Endothelial cell of umbilical vein (primary cell): Measurements from ENCODE around the gene ZNF618. TPM values are rescaled to one million over a fixed set of nuclear protein-coding genes. Genes with fewer than 3 reads are reported as not detected.

ENCODE experiments used
- BruUV-seq: library from RNA; stranded (reverse); fragments of 400-500 nt; replicated peaks from 2 replicates; lab custom pipeline; 2021; lab: Mats Ljungman, UMichigan
- CTCF ChIA-PET: fragments of 300-600, 350-600 bp; sonication (Branson Sonifier 250); formaldehyde crosslinking; loops from one replicate; lab custom pipeline; 2021; ENCODE audit warnings: antibody characterized with exemption, inconsistent platforms; lab: Charles Lee
- POLR2A ChIA-PET: fragments of 300-600, 350-600 bp; sonication (Branson Sonifier 250); formaldehyde crosslinking; loops from one replicate; lab custom pipeline; 2021; ENCODE audit warnings: antibody characterized with exemption, inconsistent platforms; lab: Charles Lee
- DNase-seq: peaks from one replicate; pipeline ENCODE4 v3.0.0-alpha.2; 2011; ENCODE audit warnings: low read depth, low spot score
- FAIRE-seq: peaks from 2 replicates; lab custom pipeline; 2011; peaks lifted over from hg19 to GRCh38; lab: Jason Lieb, UNC
- H2AFZ ChIP-seq: 2 replicates; pipeline ENCODE4 v1.6.0; 2012; ENCODE audit warnings: low read depth, low read length, control low read depth, inconsistent platforms
- H3K27ac ChIP-seq: 2 replicates; pipeline ENCODE4 v1.5.1; 2011; ENCODE audit warnings: low read depth, mild to moderate bottlenecking, control low read depth, low read length, moderate library complexity; ENCODE audit not compliant: insufficient read depth
- H3K27me3 ChIP-seq, 2 experiments: 2 replicates each; pipeline versions ENCODE4 v1.6.0 to v1.6.1; 2011; ENCODE audit warnings: low read length in 2 of 2, mixed read lengths in 1 of 2; ENCODE audit not compliant: control insufficient read depth in 2 of 2, insufficient read depth in 2 of 2
- H3K36me3 ChIP-seq, 2 experiments: 2 replicates in 1 of 2; 3 replicates in 1 of 2; pipeline ENCODE4 v1.5.1; 2011; ENCODE audit warnings: low read length in 2 of 2, mild to moderate bottlenecking in 1 of 2, moderate library complexity in 1 of 2; ENCODE audit not compliant: control insufficient read depth in 2 of 2, insufficient read depth in 2 of 2; ENCODE audit errors: extremely low read depth in 1 of 2
- H3K4me1 ChIP-seq: 3 replicates; pipeline ENCODE4 v1.5.1; 2011; ENCODE audit warnings: mild to moderate bottlenecking, low read length; ENCODE audit not compliant: control insufficient read depth, insufficient read depth; ENCODE audit errors: extremely low read depth
- H3K4me2 ChIP-seq: 2 replicates; pipeline ENCODE4 v1.6.1; 2011; ENCODE audit warnings: low read length, control low read depth, mixed read lengths; ENCODE audit not compliant: insufficient read depth
- H3K4me3 ChIP-seq, 3 experiments: fragments of 200-600 bp in 1 of 3; sonication (generic), shearing (Covaris generic) in 1 of 3; replicated peaks in 1 of 3; 2 replicates each; pipeline ENCODE4 v1.5.1; 2011 to 2016; ENCODE audit warnings: control low read depth in 3 of 3, low read length in 3 of 3, mild to moderate bottlenecking in 2 of 3, inconsistent platforms in 1 of 3, low read depth in 1 of 3, moderate library complexity in 1 of 3; ENCODE audit not compliant: insufficient read depth in 1 of 3
- H3K79me2 ChIP-seq: 2 replicates; pipeline ENCODE4 v1.6.0; 2012; ENCODE audit warnings: low read length, inconsistent platforms; ENCODE audit not compliant: control insufficient read depth, insufficient read depth
- H3K9ac ChIP-seq: replicated peaks from 2 replicates; pipeline ENCODE3; 2011; ENCODE audit warnings: low read length, control low read depth; ENCODE audit not compliant: insufficient read depth; ENCODE audit errors: extremely low read depth
- H3K9me1 ChIP-seq: replicated peaks from 3 replicates; pipeline ENCODE4 v1.6.0; 2011; ENCODE audit warnings: mild to moderate bottlenecking, low read length; ENCODE audit not compliant: control insufficient read depth, insufficient read depth; ENCODE audit errors: extremely low read depth
- H3K9me3 ChIP-seq: replicated peaks from 2 replicates; pipeline ENCODE4 v1.5.1; 2012; ENCODE audit warnings: low read length, inconsistent platforms; ENCODE audit not compliant: control insufficient read depth, insufficient read depth
- H4K20me1 ChIP-seq: replicated peaks from 2 replicates; pipeline ENCODE3; 2011; ENCODE audit warnings: mild to moderate bottlenecking, low read length; ENCODE audit not compliant: control insufficient read depth, insufficient read depth; ENCODE audit errors: extremely low read depth
- CTCF ChIP-seq, 2 donors: IDR thresholded peaks; 1 replicate in 1 of 2; 2 replicates in 1 of 2; pipeline ENCODE4 v1.5.1; 2011; ENCODE audit warnings: low read length in 2 of 2, mild to moderate bottlenecking in 2 of 2, moderate library complexity in 2 of 2, control low read depth in 1 of 2, inconsistent platforms in 1 of 2, low read depth in 1 of 2; ENCODE audit not compliant: insufficient read depth in 1 of 2; ENCODE audit errors: extremely low read depth in 1 of 2
- EZH2 ChIP-seq: IDR thresholded peaks from 2 replicates; pipeline ENCODE4 v1.6.1; 2012; ENCODE audit warnings: borderline replicate concordance, low read depth, mild to moderate bottlenecking, moderate library complexity, low read length, inconsistent platforms; ENCODE audit not compliant: severe bottlenecking
- FOS ChIP-seq: IDR thresholded peaks from 2 replicates; pipeline ENCODE4 v1.6.1; 2011; ENCODE audit warnings: mild to moderate bottlenecking, low read length, moderate library complexity, borderline replicate concordance; ENCODE audit not compliant: insufficient read depth
- GATA2 ChIP-seq: IDR thresholded peaks from 2 replicates; pipeline ENCODE4 v1.7.0; 2011; ENCODE audit warnings: low read depth, mild to moderate bottlenecking, moderate library complexity, mixed read lengths, low read length; ENCODE audit not compliant: insufficient read length, insufficient read depth
- JUN ChIP-seq: IDR thresholded peaks from 2 replicates; pipeline ENCODE4 v1.6.1; 2011; ENCODE audit warnings: borderline replicate concordance, low read depth; ENCODE audit not compliant: insufficient read length, insufficient read depth
- MYC ChIP-seq: IDR thresholded peaks from one replicate; pipeline ENCODE4 v1.6.1; 2011; ENCODE audit warnings: mild to moderate bottlenecking, low read depth, low read length
- POLR2A ChIP-seq: IDR thresholded peaks from 2 replicates; pipeline ENCODE4 v1.6.1; 2012; ENCODE audit warnings: low read depth, mild to moderate bottlenecking, control low read depth, low read length
- POLR2AphosphoS5 ChIP-seq: IDR thresholded peaks from 2 replicates; pipeline ENCODE4 v1.6.1; 2012; ENCODE audit warnings: low read depth, mild to moderate bottlenecking, control low read depth, low read length, moderate library complexity; ENCODE audit not compliant: insufficient read depth
- dilution Hi-C: fragments of 300-500 bp; cut with MboI; formaldehyde crosslinking; loops from one replicate; pipeline ENCODE4 v1.15.0; 2019; ENCODE audit warnings: low sequenced_read_pairs; ENCODE audit not compliant: extremely low pct_ligation_motif_present
- intact Hi-C: fragments of 100-400 bp; cut with micrococcal nuclease; formaldehyde crosslinking; loops from one replicate; pipeline ENCODE4 v1.10.0; 2022
- polyA plus RNA-seq, 4 experiments: library from polyadenylated mRNA; depleted of rRNA in 3 of 4; stranded (reverse) in 3 of 4; unstranded in 1 of 4; fragments of >200 nt; gene quantifications; 2 replicates each; pipeline versions ENCODE4 v1.2.1 to v1.2.3, GENCODE V29; 2011 to 2012; ENCODE audit warnings: missing spikeins in 1 of 4
- total RNA-seq: library from RNA; stranded (reverse); gene quantifications from 2 replicates; pipeline ENCODE4 v1.2.3, GENCODE V29; 2021
- TF ChIP-seq, protein P1 (sequence below): IDR thresholded peaks from 2 replicates; pipeline ENCODE4 v1.6.1; 2011; ENCODE audit not compliant: insufficient read depth, insufficient read length

The ZNF618 gene
- total and polyA plus RNA-seq, 2 donors (not counting 3 experiments of a cell fraction or from before 2014, with no cell fraction given) = 22.6 to 80.3 TPM

DNA sequence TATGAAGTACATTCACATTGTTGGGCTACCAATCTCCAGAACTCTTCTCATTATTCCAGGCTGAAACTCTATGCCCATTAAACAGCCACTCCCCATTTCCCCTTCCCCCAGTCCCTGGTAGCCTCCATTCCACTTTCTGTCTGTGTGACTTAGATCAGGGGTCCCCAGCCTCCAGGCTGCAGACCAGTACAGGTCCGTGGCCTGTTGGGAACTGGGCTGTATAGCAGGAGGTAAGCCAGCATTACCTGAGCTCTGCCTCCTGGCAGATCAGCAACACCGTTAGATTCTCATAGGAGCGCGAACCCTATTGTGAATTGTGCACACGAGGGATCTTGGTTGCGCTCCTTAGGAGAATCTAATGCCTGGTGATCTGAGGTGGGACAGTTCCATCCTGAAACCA is 23.1 kb downstream of the ZNF618 start:
- peaks cover 73% of the 10 kb centered on the region for H3K79me2 ChIP-seq
- BruUV-seq = no TSS peak

More for the DNA sequence above, 23.1 kb downstream of the ZNF618 start:
- H3K27me3 ChIP-seq = no peaks in the 10 kb centered on the region
- POLR2A ChIA-PET = interaction anchor here (0.7 kb wide), 1 partner anchor 59 kb away, joined by 3 read pairs; no protein-coding TSS in a partner anchor
- H3K9me3 ChIP-seq = no peaks in the 10 kb centered on the region
- no peak overlapping the region for H3K27ac ChIP-seq
- H3K4me2 ChIP-seq = no peak overlapping the region
- peaks cover 16% of the 10 kb centered on the region for H3K4me1 ChIP-seq
- dilution Hi-C loops = no loop called here
- no peak overlapping the region for H3K9ac ChIP-seq
- FAIRE-seq = no peak
- H3K4me3 ChIP-seq = no peak overlapping the region
- DNase-seq = no peak
- TF ChIP-seq MYC (no peak), CTCF (IDR thresholded peaks at IDR 0.05; ENCODE audit: extremely low read depth in 1 of 2, insufficient read depth in 1 of 2, low read depth in 1 of 2, low read length in 2 of 2) (no peak), POLR2A (no peak), JUN (no peak), GATA2 (no peak), FOS (no peak), POLR2AphosphoS5 (no peak), EZH2 (no peak)
- TF ChIP-seq, protein P1, sequence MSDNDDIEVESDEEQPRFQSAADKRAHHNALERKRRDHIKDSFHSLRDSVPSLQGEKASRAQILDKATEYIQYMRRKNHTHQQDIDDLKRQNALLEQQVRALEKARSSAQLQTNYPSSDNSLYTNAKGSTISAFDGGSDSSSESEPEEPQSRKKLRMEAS = no peak
- intact Hi-C loops = no loop called here
- H2AFZ ChIP-seq = no peak overlapping the region
- H4K20me1 ChIP-seq = peaks cover 2% of the 10 kb centered on the region
- no peaks in the 10 kb centered on the region for H3K9me1 ChIP-seq
- H3K36me3 ChIP-seq = peaks cover 2 to 3% of the 10 kb centered on the region in 2 experiments
- CTCF ChIA-PET = interaction anchor here (0.8 to 2.0 kb wide), 4 partner anchors 11 to 64 kb away, joined by 3 to 6 read pairs (median 4); no protein-coding TSS in a partner anchor
